HEK293 (cell line): ENCODE data around the gene RANBP2.
A peak's percentile ranks its signal among the peaks of the same experiment; 100 is the strongest.

Source experiments
- CTCF ChIA-PET: fragments of 350-600 bp; formaldehyde crosslinking; extraction: SDS; loops from one replicate; lab custom pipeline; 2021; ENCODE audit warnings: antibody characterized with exemption; lab: Yijun Ruan, JAX
- POLR2A ChIA-PET: fragments of 300-600 bp; formaldehyde crosslinking; extraction: SDS; loops from one replicate; lab custom pipeline; 2020; ENCODE audit warnings: antibody characterized with exemption, inconsistent platforms; lab: Yijun Ruan, JAX
- H3K27ac ChIP-seq: fragments of 200-500 bp; sonication (Bioruptor generic); 2 replicates; pipeline ENCODE4 v1.5.1; 2014; ENCODE audit warnings: low read depth, low read length, control low read depth, inconsistent platforms; ENCODE audit errors: extremely low read depth
- H3K36me3 ChIP-seq, 2 experiments: fragments of 200-500 bp in 1 of 2; sonication (Bioruptor generic) in 1 of 2; 1 replicate in 1 of 2; 2 replicates in 1 of 2; pipeline ENCODE4 v1.5.1; 2014 to 2017; ENCODE audit warnings: inconsistent platforms in 2 of 2, low read length in 2 of 2; ENCODE audit not compliant: control insufficient read depth in 2 of 2, insufficient read depth in 1 of 2
- H3K4me1 ChIP-seq: fragments of 200-500 bp; sonication (Bioruptor generic); 2 replicates; pipeline ENCODE4 v1.5.1; 2014; ENCODE audit warnings: mild to moderate bottlenecking, low read length, inconsistent platforms; ENCODE audit not compliant: control insufficient read depth, insufficient read depth
- H3K4me3 ChIP-seq: 2 replicates; pipeline ENCODE4 v1.5.1; 2011; ENCODE audit warnings: low read depth, mild to moderate bottlenecking, control low read depth, low read length, moderate library complexity
- H3K9me3 ChIP-seq: fragments of 200-500 bp; sonication (Bioruptor generic); 2 replicates; pipeline ENCODE4 v1.5.1; 2014; ENCODE audit warnings: low read depth, low read length, inconsistent platforms; ENCODE audit not compliant: control insufficient read depth, insufficient read depth
- BCL11A ChIP-seq: fragments of 450-650 bp; formaldehyde crosslinking; IDR thresholded peaks from 2 replicates; pipeline ENCODE4 v1.5.1; 2016; ENCODE audit warnings: low read depth, missing biosample characterization, missing genetic modification characterization
- BCL11B ChIP-seq: fragments of 450-650 bp; formaldehyde crosslinking; IDR thresholded peaks from 2 replicates; pipeline ENCODE4 v1.5.1; 2016; ENCODE audit warnings: low read depth, missing biosample characterization, missing genetic modification characterization
- MYNN ChIP-seq: fragments of 450-650 bp; formaldehyde crosslinking; IDR thresholded peaks from 2 replicates; pipeline ENCODE4 v1.5.1; 2016; ENCODE audit warnings: missing biosample characterization, missing genetic modification characterization, borderline replicate concordance
- YY2 ChIP-seq: fragments of 450-650 bp; formaldehyde crosslinking; IDR thresholded peaks from 2 replicates; pipeline ENCODE4 v1.5.1; 2016; ENCODE audit warnings: missing biosample characterization, missing genetic modification characterization
- ZBTB48 ChIP-seq: fragments of 450-650 bp; formaldehyde crosslinking; IDR thresholded peaks from 2 replicates; pipeline ENCODE4 v1.5.1; 2016; ENCODE audit warnings: missing biosample characterization, missing genetic modification characterization
- ZFP3 ChIP-seq: fragments of 450-650 bp; formaldehyde crosslinking; IDR thresholded peaks from 2 replicates; pipeline ENCODE4 v1.5.1; 2016; ENCODE audit warnings: low read depth, missing biosample characterization, missing genetic modification characterization
- ZFP69B ChIP-seq: fragments of 450-650 bp; formaldehyde crosslinking; IDR thresholded peaks from 2 replicates; pipeline ENCODE4 v1.5.1; 2016; ENCODE audit warnings: missing biosample characterization, missing genetic modification characterization
- ZNF221 ChIP-seq: fragments of 450-650 bp; formaldehyde crosslinking; IDR thresholded peaks from 2 replicates; pipeline ENCODE4 v1.5.1; 2017; ENCODE audit warnings: missing biosample characterization, missing genetic modification characterization, borderline replicate concordance
- ZNF292 ChIP-seq: fragments of 450-650 bp; formaldehyde crosslinking; IDR thresholded peaks from 2 replicates; pipeline ENCODE4 v1.5.1; 2016; ENCODE audit warnings: low read depth, missing biosample characterization, missing genetic modification characterization, borderline replicate concordance
- ZNF302 ChIP-seq: fragments of 450-650 bp; formaldehyde crosslinking; IDR thresholded peaks from 2 replicates; pipeline ENCODE4 v1.5.1; 2016; ENCODE audit warnings: missing biosample characterization, missing genetic modification characterization, low read depth
- ZNF404 ChIP-seq: fragments of 450-650 bp; formaldehyde crosslinking; IDR thresholded peaks from 2 replicates; pipeline ENCODE4 v1.5.1; 2017; ENCODE audit warnings: missing biosample characterization, missing genetic modification characterization
- ZNF514 ChIP-seq: fragments of 450-650 bp; formaldehyde crosslinking; IDR thresholded peaks from 2 replicates; pipeline ENCODE4 v1.5.1; 2016; ENCODE audit warnings: missing biosample characterization, missing genetic modification characterization
- ZNF530 ChIP-seq: fragments of 450-650 bp; formaldehyde crosslinking; IDR thresholded peaks from 2 replicates; pipeline ENCODE4 v1.5.1; 2016; ENCODE audit warnings: low read depth, missing biosample characterization, missing genetic modification characterization
- ZNF548 ChIP-seq: fragments of 450-650 bp; formaldehyde crosslinking; IDR thresholded peaks from 2 replicates; pipeline ENCODE4 v1.5.1; 2016; ENCODE audit warnings: missing biosample characterization, missing genetic modification characterization
- ZNF560 ChIP-seq: fragments of 450-650 bp; formaldehyde crosslinking; IDR thresholded peaks from 2 replicates; pipeline ENCODE4 v1.5.1; 2017; ENCODE audit warnings: missing biosample characterization, missing genetic modification characterization, borderline replicate concordance
- ZNF610 ChIP-seq: fragments of 450-650 bp; formaldehyde crosslinking; IDR thresholded peaks from 2 replicates; pipeline ENCODE4 v1.5.1; 2016; ENCODE audit warnings: missing biosample characterization, missing genetic modification characterization, borderline replicate concordance
- ZNF658 ChIP-seq: fragments of 450-650 bp; formaldehyde crosslinking; IDR thresholded peaks from 2 replicates; pipeline ENCODE4; 2016; ENCODE audit warnings: missing biosample characterization, missing genetic modification characterization
- ZNF701 ChIP-seq: fragments of 450-650 bp; formaldehyde crosslinking; IDR thresholded peaks from 2 replicates; pipeline ENCODE4 v1.5.1; 2016; ENCODE audit warnings: missing biosample characterization, missing genetic modification characterization
- ZNF707 ChIP-seq: fragments of 450-650 bp; formaldehyde crosslinking; IDR thresholded peaks from 2 replicates; pipeline ENCODE4 v1.5.1; 2016; ENCODE audit warnings: missing biosample characterization, missing genetic modification characterization
- ZSCAN23 ChIP-seq: fragments of 450-650 bp; formaldehyde crosslinking; IDR thresholded peaks from 2 replicates; pipeline ENCODE4 v1.5.1; 2016; ENCODE audit warnings: missing biosample characterization, missing genetic modification characterization
- TF ChIP-seq, protein P1 (sequence below): fragments of 450-650 bp; formaldehyde crosslinking; IDR thresholded peaks from 2 replicates; pipeline ENCODE4 v1.5.1; 2016; ENCODE audit warnings: missing biosample characterization, missing genetic modification characterization
- TF ChIP-seq, protein P2 (sequence below): fragments of 450-650 bp; formaldehyde crosslinking; IDR thresholded peaks from 2 replicates; pipeline ENCODE4 v1.5.1; 2016; ENCODE audit warnings: missing biosample characterization, missing genetic modification characterization
- TF ChIP-seq, protein P3 (sequence below): fragments of 450-650 bp; formaldehyde crosslinking; conservative IDR thresholded peaks from 2 replicates; pipeline ENCODE4 v1.5.1; 2016; ENCODE audit warnings: low read depth, missing biosample characterization, missing genetic modification characterization
- TF ChIP-seq, protein P4 (sequence below): fragments of 450-650 bp; formaldehyde crosslinking; IDR thresholded peaks from 2 replicates; pipeline ENCODE4 v1.5.0; 2017; ENCODE audit warnings: missing biosample characterization, missing genetic modification characterization, borderline replicate concordance

The RANBP2 gene

DNA sequence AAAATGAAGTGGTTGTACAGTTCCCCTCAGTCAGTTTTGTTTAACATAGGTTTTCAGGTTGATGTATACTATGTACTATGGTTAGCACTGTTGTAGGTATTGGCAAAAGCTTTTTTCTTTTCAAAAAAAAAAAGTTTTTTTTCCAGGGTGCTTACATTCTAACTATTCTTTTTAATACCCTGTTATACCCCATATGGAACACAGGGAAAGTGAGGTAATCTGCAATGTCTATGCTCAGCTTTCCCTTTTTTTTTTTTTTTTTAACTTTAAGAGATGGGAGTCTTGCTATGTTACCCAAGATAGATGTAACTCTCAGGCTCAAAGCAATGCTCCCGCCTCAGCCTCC, 66.7 kb downstream of the RANBP2 start:
- ChIA-PET POLR2A (no interaction called here), CTCF (no interaction called here)
- Histone ChIP-seq H3K9me3 (no peaks in the 10 kb centered on the region), H3K4me3 (peak overlapping the region; percentile 77), H3K4me1 (no peaks in the 10 kb centered on the region), H3K27ac (peak overlapping the region; percentile 81; the same call in 1 of the 2 replicates), H3K36me3 (peaks cover 54 to 56% of the 10 kb centered on the region in 2 experiments)
- TF ChIP-seq, protein P1, sequence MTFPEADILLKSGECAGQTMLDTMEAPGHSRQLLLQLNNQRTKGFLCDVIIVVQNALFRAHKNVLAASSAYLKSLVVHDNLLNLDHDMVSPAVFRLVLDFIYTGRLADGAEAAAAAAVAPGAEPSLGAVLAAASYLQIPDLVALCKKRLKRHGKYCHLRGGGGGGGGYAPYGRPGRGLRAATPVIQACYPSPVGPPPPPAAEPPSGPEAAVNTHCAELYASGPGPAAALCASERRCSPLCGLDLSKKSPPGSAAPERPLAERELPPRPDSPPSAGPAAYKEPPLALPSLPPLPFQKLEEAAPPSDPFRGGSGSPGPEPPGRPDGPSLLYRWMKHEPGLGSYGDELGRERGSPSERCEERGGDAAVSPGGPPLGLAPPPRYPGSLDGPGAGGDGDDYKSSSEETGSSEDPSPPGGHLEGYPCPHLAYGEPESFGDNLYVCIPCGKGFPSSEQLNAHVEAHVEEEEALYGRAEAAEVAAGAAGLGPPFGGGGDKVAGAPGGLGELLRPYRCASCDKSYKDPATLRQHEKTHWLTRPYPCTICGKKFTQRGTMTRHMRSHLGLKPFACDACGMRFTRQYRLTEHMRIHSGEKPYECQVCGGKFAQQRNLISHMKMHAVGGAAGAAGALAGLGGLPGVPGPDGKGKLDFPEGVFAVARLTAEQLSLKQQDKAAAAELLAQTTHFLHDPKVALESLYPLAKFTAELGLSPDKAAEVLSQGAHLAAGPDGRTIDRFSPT: no peak
- TF ChIP-seq ZSCAN23 (tag by site-specific recombination): no peak
- TF ChIP-seq, protein P2, sequence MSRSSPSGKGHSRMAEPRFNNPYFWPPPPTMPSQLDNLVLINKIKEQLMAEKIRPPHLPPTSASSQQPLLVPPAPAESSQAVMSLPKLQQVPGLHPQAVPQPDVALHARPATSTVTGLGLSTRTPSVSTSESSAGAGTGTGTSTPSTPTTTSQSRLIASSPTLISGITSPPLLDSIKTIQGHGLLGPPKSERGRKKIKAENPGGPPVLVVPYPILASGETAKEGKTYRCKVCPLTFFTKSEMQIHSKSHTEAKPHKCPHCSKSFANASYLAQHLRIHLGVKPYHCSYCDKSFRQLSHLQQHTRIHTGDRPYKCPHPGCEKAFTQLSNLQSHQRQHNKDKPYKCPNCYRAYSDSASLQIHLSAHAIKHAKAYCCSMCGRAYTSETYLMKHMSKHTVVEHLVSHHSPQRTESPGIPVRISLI: peak; percentile 97

DNA sequence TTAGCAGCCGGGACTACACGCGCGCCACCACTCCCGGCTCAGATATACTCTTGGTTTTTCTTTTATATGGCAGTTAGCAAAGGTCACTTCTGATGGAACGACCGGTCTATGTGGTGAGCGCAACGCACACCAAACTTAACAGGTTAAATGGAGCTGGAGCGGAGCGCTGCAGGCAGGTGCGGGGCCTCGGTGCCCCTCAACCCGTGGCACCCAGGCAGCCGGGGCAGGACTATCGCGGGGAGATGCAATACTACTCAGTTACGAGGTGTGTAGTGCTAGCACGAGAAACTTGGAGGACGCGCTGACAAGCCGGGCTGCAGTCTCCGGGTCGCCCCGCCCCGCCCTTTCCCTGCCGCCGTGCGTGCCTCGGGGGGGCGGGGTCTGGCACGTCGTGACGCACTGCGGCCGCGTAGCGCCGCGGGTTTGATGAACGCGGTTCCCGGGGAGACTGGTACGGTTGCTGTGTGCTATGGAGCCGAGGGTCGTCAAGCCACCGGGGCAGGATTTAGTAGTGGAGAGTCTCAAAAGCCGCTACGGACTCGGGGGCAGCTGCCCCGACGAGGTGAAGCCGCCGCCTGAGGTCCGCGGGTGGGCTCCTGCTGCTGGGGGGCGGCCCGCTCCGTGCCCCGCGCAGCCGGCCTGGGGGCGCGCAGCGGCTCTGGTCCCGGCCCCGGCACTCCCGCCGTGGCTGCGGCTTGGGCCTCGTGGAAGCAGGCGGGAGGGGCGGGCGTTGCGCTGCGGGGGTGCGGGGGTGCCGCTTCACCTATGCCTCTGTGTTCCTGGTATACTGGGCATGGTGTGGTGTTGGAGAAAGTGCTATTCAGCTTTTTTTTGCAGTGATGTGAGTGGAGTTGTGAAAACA, 67.3 kb downstream of the RANBP2 start, which contains the start of gene CCDC138:
CCDC138 (plus strand) TSS at position 418 of the 862 bp plus-strand sequence; CDS start at position 470, 52 bp downstream.
- H3K27ac ChIP-seq: peak within 1 kb of the TSS; percentile 81
- POLR2A ChIA-PET: no interaction called here
- CTCF ChIA-PET: interaction anchor here (0.5 kb wide), 1 partner anchor 280 kb away, joined by 3 read pairs; no protein-coding TSS in a partner anchor
- TF ChIP-seq MYNN (no peak), ZBTB48 (tag by site-specific recombination) (no peak), BCL11B (no peak), ZNF548 (tag by site-specific recombination) (no peak), ZNF707 (tag by site-specific recombination) (no peak), ZNF610 (tag by site-specific recombination) (no peak), ZNF530 (tag by site-specific recombination) (no peak), ZNF292 (no peak), ZNF302 (no peak), ZFP69B (tag by site-specific recombination) (no peak), ZNF560 (tag by site-specific recombination) (no peak), ZNF658 (tag by site-specific recombination) (no peak), ZNF701 (no peak), ZNF404 (tag by site-specific recombination) (no peak), ZFP3 (no peak), BCL11A (tag by site-specific recombination) (no peak), YY2 (no peak), ZNF221 (no peak), ZNF514 (tag by site-specific recombination) (no peak)
- TF ChIP-seq, protein P3, sequence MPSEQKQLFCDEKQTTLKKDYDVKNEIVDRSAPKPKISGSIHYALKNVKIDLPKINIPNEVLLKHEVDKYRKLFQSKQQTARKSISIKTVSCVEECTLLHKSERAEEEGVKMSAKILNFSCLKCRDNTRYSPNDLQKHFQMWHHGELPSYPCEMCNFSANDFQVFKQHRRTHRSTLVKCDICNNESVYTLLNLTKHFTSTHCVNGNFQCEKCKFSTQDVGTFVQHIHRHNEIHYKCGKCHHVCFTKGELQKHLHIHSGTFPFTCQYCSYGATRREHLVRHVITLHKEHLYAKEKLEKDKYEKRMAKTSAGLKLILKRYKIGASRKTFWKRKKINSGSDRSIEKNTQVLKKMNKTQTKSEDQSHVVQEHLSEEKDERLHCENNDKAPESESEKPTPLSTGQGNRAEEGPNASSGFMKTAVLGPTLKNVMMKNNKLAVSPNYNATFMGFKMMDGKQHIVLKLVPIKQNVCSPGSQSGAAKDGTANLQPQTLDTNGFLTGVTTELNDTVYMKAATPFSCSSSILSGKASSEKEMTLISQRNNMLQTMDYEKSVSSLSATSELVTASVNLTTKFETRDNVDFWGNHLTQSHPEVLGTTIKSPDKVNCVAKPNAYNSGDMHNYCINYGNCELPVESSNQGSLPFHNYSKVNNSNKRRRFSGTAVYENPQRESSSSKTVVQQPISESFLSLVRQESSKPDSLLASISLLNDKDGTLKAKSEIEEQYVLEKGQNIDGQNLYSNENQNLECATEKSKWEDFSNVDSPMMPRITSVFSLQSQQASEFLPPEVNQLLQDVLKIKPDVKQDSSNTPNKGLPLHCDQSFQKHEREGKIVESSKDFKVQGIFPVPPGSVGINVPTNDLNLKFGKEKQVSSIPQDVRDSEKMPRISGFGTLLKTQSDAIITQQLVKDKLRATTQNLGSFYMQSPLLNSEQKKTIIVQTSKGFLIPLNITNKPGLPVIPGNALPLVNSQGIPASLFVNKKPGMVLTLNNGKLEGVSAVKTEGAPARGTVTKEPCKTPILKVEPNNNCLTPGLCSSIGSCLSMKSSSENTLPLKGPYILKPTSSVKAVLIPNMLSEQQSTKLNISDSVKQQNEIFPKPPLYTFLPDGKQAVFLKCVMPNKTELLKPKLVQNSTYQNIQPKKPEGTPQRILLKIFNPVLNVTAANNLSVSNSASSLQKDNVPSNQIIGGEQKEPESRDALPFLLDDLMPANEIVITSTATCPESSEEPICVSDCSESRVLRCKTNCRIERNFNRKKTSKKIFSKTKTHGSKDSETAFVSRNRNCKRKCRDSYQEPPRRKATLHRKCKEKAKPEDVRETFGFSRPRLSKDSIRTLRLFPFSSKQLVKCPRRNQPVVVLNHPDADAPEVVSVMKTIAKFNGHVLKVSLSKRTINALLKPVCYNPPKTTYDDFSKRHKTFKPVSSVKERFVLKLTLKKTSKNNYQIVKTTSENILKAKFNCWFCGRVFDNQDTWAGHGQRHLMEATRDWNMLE (tag by site-specific recombination): no peak
- TF ChIP-seq, protein P4, sequence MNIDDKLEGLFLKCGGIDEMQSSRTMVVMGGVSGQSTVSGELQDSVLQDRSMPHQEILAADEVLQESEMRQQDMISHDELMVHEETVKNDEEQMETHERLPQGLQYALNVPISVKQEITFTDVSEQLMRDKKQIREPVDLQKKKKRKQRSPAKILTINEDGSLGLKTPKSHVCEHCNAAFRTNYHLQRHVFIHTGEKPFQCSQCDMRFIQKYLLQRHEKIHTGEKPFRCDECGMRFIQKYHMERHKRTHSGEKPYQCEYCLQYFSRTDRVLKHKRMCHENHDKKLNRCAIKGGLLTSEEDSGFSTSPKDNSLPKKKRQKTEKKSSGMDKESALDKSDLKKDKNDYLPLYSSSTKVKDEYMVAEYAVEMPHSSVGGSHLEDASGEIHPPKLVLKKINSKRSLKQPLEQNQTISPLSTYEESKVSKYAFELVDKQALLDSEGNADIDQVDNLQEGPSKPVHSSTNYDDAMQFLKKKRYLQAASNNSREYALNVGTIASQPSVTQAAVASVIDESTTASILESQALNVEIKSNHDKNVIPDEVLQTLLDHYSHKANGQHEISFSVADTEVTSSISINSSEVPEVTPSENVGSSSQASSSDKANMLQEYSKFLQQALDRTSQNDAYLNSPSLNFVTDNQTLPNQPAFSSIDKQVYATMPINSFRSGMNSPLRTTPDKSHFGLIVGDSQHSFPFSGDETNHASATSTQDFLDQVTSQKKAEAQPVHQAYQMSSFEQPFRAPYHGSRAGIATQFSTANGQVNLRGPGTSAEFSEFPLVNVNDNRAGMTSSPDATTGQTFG (tag by site-specific recombination): no peak

More for the DNA sequence above, 67.3 kb downstream of the RANBP2 start, which contains the start of gene CCDC138:
- H3K4me3 ChIP-seq: peak within 1 kb of the TSS; percentile 77
- no peaks in the 10 kb centered on the region for H3K4me1 ChIP-seq
- H3K9me3 ChIP-seq: no peaks in the 10 kb centered on the region
- H3K36me3 ChIP-seq: peaks cover 53 to 57% of the 10 kb centered on the region in 2 experiments
